HG02870 (cell line): ENCODE measurements around the gene GPATCH1.
"Not testable (repeated sequence)": the region's sequence is repeated elsewhere in the genome, so short reads cannot be mapped to it uniquely, and the experiment has no call there.

ENCODE experiments used
- ATAC-seq: cut with Tn5 transposase; IDR thresholded peaks from one replicate; pipeline ENCODE4 v1.9.1; 2021; ENCODE audit warnings: mild to moderate bottlenecking, moderate library complexity; ENCODE audit not compliant: unreplicated experiment

GPATCH1 gene

GRCh38 chr19:33156334-33156733, 75.4 kb downstream of the GPATCH1 start:
- no peak for ATAC-seq

GRCh38 chr19:33157906-33158305, 76.9 kb downstream of the GPATCH1 start:
- no peak for ATAC-seq

GRCh38 chr19:33158365-33158764, 77.4 kb downstream of the GPATCH1 start:
- no peak for ATAC-seq

- ATAC-seq, result no peak
These were observed 78.2 kb downstream of the GPATCH1 start for GRCh38 chr19:33159149-33159548.

GRCh38 chr19:33159893-33160292, 78.9 kb downstream of the GPATCH1 start:
- no peak for ATAC-seq

GRCh38 chr19:33161201-33161600, 80.2 kb downstream of the GPATCH1 start:
- no peak for ATAC-seq

GRCh38 chr19:33163481-33163880, 82.5 kb downstream of the GPATCH1 start:
- ATAC-seq, result no peak

GRCh38 chr19:33166037-33166436, 85.1 kb downstream of the GPATCH1 start:
- ATAC-seq, result not testable (repeated sequence)

GRCh38 chr19:33167438-33167837, 86.5 kb downstream of the GPATCH1 start:
- ATAC-seq, result no peak

- no peak for ATAC-seq
These were observed 87.5 kb downstream of the GPATCH1 start for GRCh38 chr19:33168528-33168927.

- ATAC-seq, result no peak
These were observed 90.3 kb downstream of the GPATCH1 start for GRCh38 chr19:33171222-33171795.

GRCh38 chr19:33171916-33172359, 91.0 kb downstream of the GPATCH1 start:
- ATAC-seq, result no peak

GRCh38 chr19:33174186-33174585, 93.2 kb downstream of the GPATCH1 start:
- no peak for ATAC-seq

GRCh38 chr19:33175156-33175782, 94.3 kb downstream of the GPATCH1 start:
- ATAC-seq, result no peak

- no peak for ATAC-seq
These were observed 95.1 kb downstream of the GPATCH1 start for GRCh38 chr19:33175886-33176669.

GRCh38 chr19:33176670-33177416, 95.9 kb downstream of the GPATCH1 start:
- ATAC-seq, result peak; percentile 81

GRCh38 chr19:33177417-33177979, 96.5 kb downstream of the GPATCH1 start:
- ATAC-seq, result peak; percentile 9
